Pulmonary artery endothelial cell (primary cell): Measurements from ENCODE around the gene THADA. TPM values are rescaled to one million over a fixed set of nuclear protein-coding genes. Genes with fewer than 3 reads are reported as not detected.
A peak's percentile ranks its signal among the peaks of the same experiment; 100 is the strongest.
"Not testable (repeated sequence)": the region's sequence is repeated elsewhere in the genome, so short reads cannot be mapped to it uniquely, and the experiment has no call there.

Experiments used
- DNase-seq: peaks from one replicate; pipeline ENCODE4 v3.0.0-alpha.2; 2011; ENCODE audit warnings: low read depth, low spot score
- total RNA-seq: library from RNA; depleted of rRNA; stranded (reverse); fragments of >200 nt; gene quantifications from 2 replicates; pipeline ENCODE4 v1.2.3, GENCODE V29; 2014

The THADA gene
- total RNA-seq, 1 donor from 2014 or later, result 22.7 TPM

- DNase-seq, result no peak
Measured at GRCh38 chr2:43540021-43540779, 55.6 kb downstream of the THADA start.

- no peak for DNase-seq
Measured at GRCh38 chr2:43539436-43539835, 56.4 kb downstream of the THADA start.

GRCh38 chr2:43538034-43538670 lies 57.7 kb downstream of the THADA start:
- no peak for DNase-seq

DNA sequence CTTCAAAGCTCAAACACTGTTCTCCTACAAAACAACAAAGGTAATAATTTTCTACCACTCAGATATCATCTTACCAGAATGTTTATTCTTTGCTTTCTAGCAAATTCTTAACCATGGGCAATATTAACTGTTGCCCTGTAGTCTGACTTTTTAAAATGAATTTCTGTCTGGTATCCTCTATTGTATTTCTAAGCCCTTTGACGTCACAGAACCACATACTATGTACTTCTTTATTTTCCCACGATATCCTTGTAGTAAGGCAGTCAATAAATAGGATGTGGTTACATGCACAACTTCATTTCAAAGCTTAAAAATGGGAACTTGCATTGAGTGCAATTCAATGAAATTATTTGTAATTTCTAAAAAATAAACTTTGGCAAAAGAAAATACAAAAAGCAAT lies 58.7 kb downstream of the THADA start:
- no peak for DNase-seq

DNA sequence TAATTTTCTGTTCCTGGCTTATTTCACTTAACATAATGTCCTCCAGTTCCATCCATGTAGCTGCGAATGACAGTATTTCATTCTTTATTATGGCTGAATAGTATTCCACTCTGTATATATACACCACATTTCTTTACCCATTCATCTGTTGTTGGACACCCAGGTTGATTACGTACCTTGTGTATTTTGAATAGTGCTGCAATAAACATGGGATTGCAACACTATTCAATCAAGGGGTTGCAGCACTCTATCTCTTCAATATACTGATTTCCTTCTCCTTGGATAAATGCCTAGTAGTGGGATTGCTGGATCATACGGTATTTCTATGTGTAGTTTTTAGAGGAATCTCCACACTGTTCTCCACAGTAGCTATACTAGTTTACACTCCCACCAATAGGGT lies 61.3 kb downstream of the THADA start:
- no peak for DNase-seq

- not testable (repeated sequence) for DNase-seq
Measured at GRCh38 chr2:43532572-43532971, 63.3 kb downstream of the THADA start.

DNA sequence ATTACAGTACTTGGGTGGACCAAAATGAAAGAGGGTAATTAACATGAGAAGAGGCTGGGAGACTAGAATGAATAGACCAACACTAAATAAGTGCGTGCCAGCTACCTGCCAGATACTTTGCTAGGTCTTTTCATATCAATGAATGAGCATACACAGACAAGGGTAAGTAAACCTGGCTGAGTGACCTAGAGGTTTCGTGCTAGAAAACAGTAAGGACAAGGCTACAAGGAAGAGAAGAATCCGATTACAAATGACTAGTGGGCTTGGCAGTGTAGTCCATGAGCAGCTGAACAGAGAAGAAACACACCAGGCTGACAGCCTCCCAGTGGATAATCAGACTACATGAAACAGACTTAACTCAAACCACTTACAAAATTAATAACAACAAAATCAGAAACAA lies 64.6 kb downstream of the THADA start:
- no peak for DNase-seq

DNA sequence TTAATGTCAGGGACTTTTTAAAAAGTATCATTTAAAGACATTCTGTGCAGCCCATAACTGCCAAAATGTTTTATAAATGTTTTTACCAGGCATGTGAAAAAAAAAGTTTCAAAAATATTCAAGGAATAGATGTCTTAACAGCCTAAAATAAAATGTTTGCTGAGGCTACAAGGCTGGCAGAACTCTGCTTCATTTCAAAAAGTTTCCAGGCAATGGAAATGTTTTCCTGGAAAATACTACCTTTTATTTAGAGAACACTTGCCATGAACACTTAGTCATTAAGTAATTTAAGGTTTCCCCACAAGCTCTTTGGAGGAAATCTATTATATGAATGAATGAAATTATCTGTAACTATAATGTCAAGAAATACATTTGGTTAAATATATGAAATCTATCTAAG lies 68.8 kb downstream of the THADA start:
- no peak for DNase-seq

- no peak for DNase-seq
Measured at GRCh38 chr2:43525506-43525905, 70.3 kb downstream of the THADA start.

DNA sequence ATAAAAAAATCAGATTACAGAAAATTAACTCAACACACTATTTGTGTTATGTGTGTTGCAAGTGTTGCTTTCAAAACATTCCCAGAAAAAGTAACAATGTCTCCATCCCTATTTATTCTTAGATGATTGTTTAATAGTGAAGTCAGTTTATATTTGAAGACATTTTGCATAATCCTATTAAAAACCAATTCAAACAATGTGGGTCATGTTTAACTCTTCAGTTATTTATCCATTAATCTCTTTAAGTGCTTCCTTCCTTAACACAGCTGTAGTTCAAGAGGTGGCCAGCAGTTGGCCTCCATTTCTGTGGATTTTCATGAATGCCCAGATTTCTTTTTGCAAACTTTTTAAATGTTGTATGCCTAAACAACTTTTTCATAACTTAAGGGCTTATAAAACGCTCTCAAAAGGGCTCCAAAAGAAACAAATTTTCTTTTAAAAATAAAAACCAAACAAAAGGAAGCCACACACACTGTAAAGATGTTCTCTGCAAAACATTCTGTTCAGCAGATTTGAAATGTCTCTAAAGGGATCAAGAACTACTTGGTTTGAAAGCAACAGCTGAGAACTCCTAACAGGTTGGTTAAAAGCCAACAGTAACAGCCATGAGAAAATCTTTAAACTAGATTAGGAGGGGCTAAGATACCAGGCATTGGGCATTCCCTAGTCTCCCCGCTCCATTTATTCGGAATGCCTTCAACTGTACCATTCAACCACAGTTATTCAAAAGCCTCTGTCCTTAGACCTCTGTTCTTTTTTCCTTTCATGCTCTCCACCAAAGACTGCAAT lies 71.5 kb downstream of the THADA start:
- DNase-seq, result no peak

- no peak for DNase-seq
Measured at GRCh38 chr2:43522177-43522576, 73.7 kb downstream of the THADA start.

DNA sequence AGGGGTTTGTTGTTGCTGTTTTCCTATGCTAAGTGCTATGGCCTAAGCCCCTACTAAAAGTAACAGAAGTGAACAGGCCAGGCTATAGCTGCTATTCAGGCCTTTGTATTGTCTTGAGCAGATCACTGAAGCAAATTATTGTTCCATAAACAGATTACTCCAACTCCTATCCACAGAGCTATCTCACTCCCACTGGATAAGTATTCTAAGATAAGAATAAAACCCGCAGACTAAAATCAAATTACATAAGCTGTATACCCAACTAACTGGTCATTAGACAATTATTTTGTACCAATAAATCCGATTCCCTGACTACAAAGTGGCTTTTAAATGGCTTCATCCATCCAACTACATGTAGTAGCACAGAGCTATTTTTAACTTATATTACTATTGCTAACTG lies 74.3 kb downstream of the THADA start:
- no peak for DNase-seq

GRCh38 chr2:43520919-43521318 lies 74.9 kb downstream of the THADA start:
- DNase-seq, result no peak

GRCh38 chr2:43519643-43520221 lies 76.1 kb downstream of the THADA start:
- peak; percentile 56 for DNase-seq

- no peak for DNase-seq
Measured at GRCh38 chr2:43518718-43519117, 77.1 kb downstream of the THADA start.

DNA sequence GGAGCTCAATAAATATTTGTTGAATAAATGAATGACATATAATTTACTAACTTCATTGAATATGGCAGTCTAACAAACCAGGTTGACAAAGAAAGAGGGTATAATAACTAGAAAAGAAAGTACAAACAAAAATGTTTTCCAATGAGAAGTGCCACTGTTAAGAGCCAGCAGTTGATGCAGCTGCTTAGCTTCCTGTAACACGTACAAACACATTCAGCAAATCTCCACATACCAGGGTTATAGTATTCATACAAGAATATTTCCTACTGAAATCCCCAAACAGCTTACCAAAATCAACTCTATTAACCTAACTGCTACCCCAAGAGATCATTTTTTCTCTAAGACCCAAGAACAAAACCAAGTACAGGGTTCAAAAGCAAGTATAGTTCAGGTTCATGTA lies 77.7 kb downstream of the THADA start:
- DNase-seq, result no peak

DNA sequence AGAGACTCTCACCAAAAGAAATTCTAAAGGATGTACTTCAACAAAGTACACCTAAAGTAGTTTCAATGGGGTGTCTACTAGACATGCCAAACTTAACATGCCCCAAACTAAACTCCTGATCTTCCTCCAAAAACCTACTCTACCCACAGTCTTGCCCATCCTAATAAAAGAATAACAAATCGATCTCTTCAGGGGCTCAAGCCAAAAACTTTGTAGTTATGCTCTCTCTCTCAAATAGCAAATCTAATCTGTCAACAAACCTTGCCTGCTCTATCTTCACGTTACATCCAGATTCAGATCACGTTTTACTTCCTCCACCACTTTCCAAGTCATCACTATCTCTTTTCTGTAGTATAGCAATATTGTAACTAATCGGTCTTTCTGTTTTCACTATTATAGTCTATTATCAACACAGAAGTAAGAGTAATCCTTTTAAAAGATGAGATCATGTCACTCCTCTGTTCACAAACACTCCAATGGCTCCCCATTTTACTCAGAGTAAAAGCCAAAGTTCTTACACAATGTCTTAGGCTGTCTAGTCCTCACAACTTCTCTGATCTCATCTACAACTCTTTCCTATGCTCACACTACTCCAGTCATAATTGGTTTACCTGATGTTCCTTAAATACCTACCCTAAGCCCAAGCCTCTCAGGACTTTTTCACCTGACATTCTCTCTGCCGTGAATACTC lies 79.9 kb downstream of the THADA start:
- DNase-seq, result no peak

GRCh38 chr2:43515248-43515647 lies 80.6 kb downstream of the THADA start:
- DNase-seq, result no peak

DNA sequence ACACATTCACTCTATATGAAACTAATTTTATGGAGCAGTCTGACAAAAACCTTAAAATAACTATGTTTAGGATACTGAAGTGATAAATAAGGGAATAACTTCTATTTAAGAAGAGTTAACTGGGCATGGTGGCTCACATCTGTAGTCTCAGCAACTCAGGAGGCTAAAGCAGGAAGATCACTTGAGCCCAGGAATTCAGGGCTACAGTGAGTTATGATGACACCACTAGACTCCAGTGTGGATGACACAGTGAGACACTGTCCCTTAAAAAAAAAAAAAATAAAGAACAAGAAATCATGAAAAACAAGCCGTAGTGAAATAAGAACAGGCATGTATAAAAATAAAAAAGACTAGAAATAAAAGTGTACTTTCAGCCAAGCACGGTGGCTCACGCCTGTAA lies 82.0 kb downstream of the THADA start:
- DNase-seq, result no peak

- DNase-seq, result no peak
Measured at GRCh38 chr2:43513216-43513615, 82.6 kb downstream of the THADA start.

DNA sequence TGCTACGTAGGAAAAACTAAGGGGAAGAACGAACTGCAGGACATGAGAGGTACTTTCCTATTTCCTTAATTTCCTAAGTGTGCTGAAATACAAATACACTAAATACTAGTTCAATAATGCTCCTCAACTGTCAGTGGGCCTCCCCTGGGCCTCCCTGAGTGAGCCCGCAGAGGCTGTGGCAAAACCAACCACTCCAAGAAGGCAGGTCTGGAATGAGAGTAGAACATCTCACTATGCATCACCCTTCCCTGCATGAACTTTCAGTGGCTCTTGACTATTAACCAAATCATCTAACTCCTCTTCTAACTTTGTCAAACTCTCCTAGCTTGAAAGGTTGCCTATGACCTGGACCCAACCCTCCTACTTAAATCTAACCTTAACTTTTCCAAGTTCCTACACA lies 84.6 kb downstream of the THADA start:
- DNase-seq, result no peak
